Adrenal gland (tissue), 12 donors: ENCODE measurements around the gene DCX. TPM values are rescaled to one million over a fixed set of nuclear protein-coding genes. Genes with fewer than 3 reads are reported as not detected.

Experiments used
- DNase-seq, 7 donors: peaks; one replicate each; pipeline ENCODE4 v3.0.0-alpha.2; 2019 to 2020
- H3K27ac ChIP-seq, 5 donors: fragments of 200-600 bp; sonication (generic) in 4 of 5; 1 replicate in 3 of 5; 2 replicates in 2 of 5; pipeline versions ENCODE4 v1.5.1 to v1.8.0; 2016 to 2020; ENCODE audit warnings: mild to moderate bottlenecking in 1 of 5
- H3K27me3 ChIP-seq: fragments of 200-600 bp; 2 replicates; pipeline ENCODE4 v1.8.0; 2021
- H3K36me3 ChIP-seq, 2 donors: fragments of 200-600 bp; replicated peaks in 1 of 2; 1 replicate in 1 of 2; 2 replicates in 1 of 2; pipeline versions ENCODE4 v1.5.1 to v1.8.0; 2018 to 2022
- H3K4me1 ChIP-seq, 2 donors: fragments of 200-600 bp; replicated peaks in 1 of 2; 1 replicate in 1 of 2; 2 replicates in 1 of 2; pipeline versions ENCODE4 v1.5.1 to v1.8.0; 2018 to 2021
- H3K4me3 ChIP-seq, 4 donors: fragments of 200-600 bp; sonication (generic) in 3 of 4; one replicate each; pipeline ENCODE4 v1.5.1; 2016 to 2018
- H3K9me3 ChIP-seq, 3 donors: fragments of 200-600 bp; sonication (generic) in 1 of 3; replicated peaks in 1 of 3; 1 replicate in 2 of 3; 2 replicates in 1 of 3; pipeline versions ENCODE4 v1.5.1 to v1.8.0; 2016 to 2021
- CTCF ChIP-seq, 6 experiments: fragments of 450-650 bp in 4 of 6; fragments of 200-600 bp in 2 of 6; sonication (generic) in 1 of 6; IDR thresholded peaks; 1 replicate in 5 of 6; 2 replicates in 1 of 6; pipeline versions ENCODE4 v1.5.1 to v1.8.0; 2016 to 2021; ENCODE audit warnings: antibody characterized with exemption in 6 of 6, mild to moderate bottlenecking in 2 of 6, moderate library complexity in 1 of 6
- POLR2A ChIP-seq, 2 donors: fragments of 450-650 bp; IDR thresholded peaks; one replicate each; pipeline ENCODE4 v1.6.1; 2017; ENCODE audit warnings: antibody characterized with exemption in 2 of 2, mild to moderate bottlenecking in 2 of 2, moderate library complexity in 1 of 2
- WGBS, 4 donors: extraction: QIAGEN DNeasy Blood & Tissue Kit in 2 of 4; methylation state at CpG; one replicate each; pipeline versions ENCODE4 v1.1.5 to v1.1.7; 2013 to 2017; 5-methylcytosine and 5-hydroxymethylcytosine counted together
- intact Hi-C, 2 donors: fragments of 100-400 bp; cut with DNase I; formaldehyde crosslinking; loops; one replicate each; pipeline versions ENCODE4 v1.14.1 to v1.15.0; 2022 to 2023
- polyA plus RNA-seq, 3 donors: library from polyadenylated mRNA; stranded (reverse); fragments of 200-250 nt in 2 of 3; fragments of 350-450 nt in 1 of 3; fragmentation: Illumina TruSeq in 1 of 3; extraction: RNeasy Lipid Tissue Mini Kit (QIAGEN cat#74804) in 1 of 3; gene quantifications; one replicate each; pipeline ENCODE4 v1.2.3, GENCODE V29; 2013 to 2014
- total RNA-seq, 9 donors: library from RNA; depleted of rRNA in 4 of 9; stranded (reverse); fragments of >200 nt in 4 of 9; fragments of 120-200 nt in 1 of 9; fragmentation: NEBNext Ultra II Directional in 1 of 9; extraction: Animal tissue kit (Norgen Biotek cat#: 25700) in 1 of 9; gene quantifications; one replicate each; pipeline versions ENCODE4 v1.1.0 to v1.2.4, GENCODE V29; 2013 to 2023
- donor health status: healthy with polysubstance abuse.
- donor health status: Bipolar disorder and iron deficiency.
- donor health status: DM: yes; HTN: yes; CAD: no.
- donor health status: DM: no; HTN: no; CAD: no.
- donor health status: DM: no; HTN: no; CAD: no.
- donor health status: DM: yes; HTN: yes; CAD: no.

The DCX gene
- total and polyA plus RNA-seq, 12 donors = 0.04 to 2.9 (median 0.24) TPM; not detected in 5

- no peak for TF ChIP-seq POLR2A (IDR thresholded peaks at IDR 0.05)
- no peak for TF ChIP-seq CTCF (IDR thresholded peaks at IDR 0.05)
- Histone ChIP-seq H3K9me3 (no peaks in the 10 kb centered on the region), H3K4me3 (no peak overlapping the region), H3K27ac (no peak overlapping the region), H3K36me3 (no peaks in the 10 kb centered on the region), H3K27me3 (peaks cover 19% of the 10 kb centered on the region), H3K4me1 (no peaks in the 10 kb centered on the region)
- 80 to 93% (median 86%) methylated on average over 1 to 2 of the region's 2 CpGs for WGBS, 4 donors
- no peak for DNase-seq
- intact Hi-C loops = no loop called here
These were observed 46.1 kb downstream of the DCX start for GRCh38 chrX:111365770-111366325.

- intact Hi-C loops = no loop called here
- no peak overlapping the region for H3K4me3 ChIP-seq
- TF ChIP-seq CTCF (IDR thresholded peaks at IDR 0.05) (no peak), POLR2A (IDR thresholded peaks at IDR 0.05) (no peak)
- H3K27me3 ChIP-seq = peaks cover 12% of the 10 kb centered on the region
- no peak overlapping the region for H3K27ac ChIP-seq
- DNase-seq = no peak
- H3K9me3 ChIP-seq = no peaks in the 10 kb centered on the region
- WGBS, 4 donors = 77 to 85% (median 80%) methylated on average over 3 of the region's 3 CpGs
- H3K36me3 ChIP-seq = no peaks in the 10 kb centered on the region
- H3K4me1 ChIP-seq = no peaks in the 10 kb centered on the region
These were observed 48.3 kb downstream of the DCX start for GRCh38 chrX:111363741-111364140.

- Histone ChIP-seq H3K27ac (no peak overlapping the region), H3K27me3 (peaks cover 23% of the 10 kb centered on the region), H3K4me3 (no peak overlapping the region), H3K9me3 (no peaks in the 10 kb centered on the region), H3K36me3 (no peaks in the 10 kb centered on the region), H3K4me1 (no peaks in the 10 kb centered on the region)
- no peak for TF ChIP-seq CTCF (IDR thresholded peaks at IDR 0.05)
- TF ChIP-seq POLR2A (IDR thresholded peaks at IDR 0.05) = no peak
- intact Hi-C loops = no loop called here
- WGBS, 4 donors = 57 to 69% (median 61%) methylated on average over 1 of the region's 1 CpG
- no peak for DNase-seq
These were observed 50.2 kb downstream of the DCX start for GRCh38 chrX:111361751-111362150.

GRCh38 chrX:111360839-111361238, 51.2 kb downstream of the DCX start:
- TF ChIP-seq POLR2A (IDR thresholded peaks at IDR 0.05) (no peak), CTCF (IDR thresholded peaks at IDR 0.05) (no peak)
- no peak overlapping the region for H3K27ac ChIP-seq
- H3K36me3 ChIP-seq = no peaks in the 10 kb centered on the region
- intact Hi-C loops = no loop called here
- H3K4me3 ChIP-seq = no peak overlapping the region
- WGBS, 4 donors = 45 to 55% (median 49%) methylated on average over 3 of the region's 3 CpGs
- H3K27me3 ChIP-seq = peaks cover 23% of the 10 kb centered on the region
- H3K4me1 ChIP-seq = no peaks in the 10 kb centered on the region
- no peaks in the 10 kb centered on the region for H3K9me3 ChIP-seq
- no peak for DNase-seq
